WTC11 (cell line): ENCODE results near the gene ERVK3-1. TPM values are rescaled to one million over a fixed set of nuclear protein-coding genes. Genes with fewer than 3 reads are reported as not detected.

ENCODE experiments used
- ATAC-seq: fragments of 200-7000 bp; cut with Tn5 transposase; 2 replicates; pipeline ENCODE4 v1.10.0; 2021; ENCODE audit warnings: mild to moderate bottlenecking, moderate library complexity
- CTCF ChIA-PET: fragments of 300-600 bp; sonication (Branson Sonifier 250); formaldehyde crosslinking; loops from one replicate; lab custom pipeline; 2021; ENCODE audit warnings: antibody characterized with exemption; lab: Charles Lee
- POLR2A ChIA-PET: fragments of 350-600 bp; sonication (Branson Sonifier 250); formaldehyde crosslinking; loops from one replicate; lab custom pipeline; 2021; ENCODE audit warnings: antibody characterized with exemption; lab: Charles Lee
- DNase-seq: peaks from one replicate; pipeline ENCODE4 v3.0.0; 2021; ENCODE audit warnings: low spot score
- H3K27ac Mint-ChIP-seq: 2 replicates; pipeline ENCODE4 v1.8.0; 2021; ENCODE audit warnings: mixed read lengths
- H3K27me3 Mint-ChIP-seq: 2 replicates; pipeline ENCODE4 v1.8.0; 2021; ENCODE audit warnings: low read depth, mild to moderate bottlenecking, moderate library complexity, mixed read lengths
- H3K36me3 Mint-ChIP-seq: 2 replicates; pipeline ENCODE4 v1.8.0; 2021; ENCODE audit warnings: mixed read lengths
- H3K4me1 Mint-ChIP-seq: 2 replicates; pipeline ENCODE4 v1.8.0; 2022; ENCODE audit warnings: mixed read lengths
- H3K4me3 Mint-ChIP-seq: 2 replicates; pipeline ENCODE4 v1.8.0; 2021; ENCODE audit warnings: mild to moderate bottlenecking, moderate library complexity, mixed read lengths
- H3K9me3 Mint-ChIP-seq: 2 replicates; pipeline ENCODE4 v1.8.0; 2021; ENCODE audit warnings: mixed read lengths
- CBFB ChIP-seq: sonication (generic); formaldehyde crosslinking; IDR thresholded peaks from 2 replicates; pipeline ENCODE4 v1.8.1; 2022; ENCODE audit warnings: mild to moderate bottlenecking, low read depth, missing genetic modification reagents
- CREM ChIP-seq: sonication (generic); formaldehyde crosslinking; IDR thresholded peaks from 2 replicates; pipeline ENCODE4 v1.8.1; 2022; ENCODE audit warnings: mild to moderate bottlenecking, missing genetic modification reagents, moderate library complexity
- ELF4 ChIP-seq: sonication (generic); formaldehyde crosslinking; IDR thresholded peaks from 2 replicates; pipeline ENCODE4 v1.8.1; 2022; ENCODE audit warnings: low read depth, mild to moderate bottlenecking, moderate library complexity, missing genetic modification reagents
- FOXK1 ChIP-seq: sonication (generic); formaldehyde crosslinking; IDR thresholded peaks from 2 replicates; pipeline ENCODE4 v1.8.0; 2022; ENCODE audit warnings: mild to moderate bottlenecking, moderate library complexity, missing genetic modification reagents
- FOXP1 ChIP-seq: sonication (generic); formaldehyde crosslinking; IDR thresholded peaks from 2 replicates; pipeline ENCODE4 v1.8.0; 2022; ENCODE audit warnings: missing genetic modification reagents, mild to moderate bottlenecking, moderate library complexity, borderline replicate concordance
- IRF2 ChIP-seq: sonication (generic); formaldehyde crosslinking; IDR thresholded peaks from 2 replicates; pipeline ENCODE4 v1.8.0; 2022; ENCODE audit warnings: low read depth, missing genetic modification reagents, borderline replicate concordance
- JUN ChIP-seq: sonication (generic); formaldehyde crosslinking; IDR thresholded peaks from 2 replicates; pipeline ENCODE4 v1.8.0; 2023; ENCODE audit warnings: mild to moderate bottlenecking, missing genetic modification reagents
- NFATC4 ChIP-seq: fragments of 250-450 bp; sonication (Bioruptor Pico); IDR thresholded peaks from 2 replicates; pipeline ENCODE4 v1.9.0; 2021; ENCODE audit warnings: mild to moderate bottlenecking
- NR1H2 ChIP-seq: sonication (generic); formaldehyde crosslinking; IDR thresholded peaks from 2 replicates; pipeline ENCODE4 v1.9.0; 2021; ENCODE audit warnings: mild to moderate bottlenecking, moderate library complexity, missing genetic modification reagents
- OVOL2 ChIP-seq: fragments of 250-450 bp; sonication (Bioruptor Pico); IDR thresholded peaks from 2 replicates; pipeline ENCODE4 v1.9.0; 2021; ENCODE audit warnings: mild to moderate bottlenecking, borderline replicate concordance
- RORB ChIP-seq: fragments of 250-450 bp; sonication (Bioruptor Pico); IDR thresholded peaks from 2 replicates; pipeline ENCODE4 v1.9.0; 2021; ENCODE audit warnings: mild to moderate bottlenecking
- TEAD4 ChIP-seq: sonication (generic); formaldehyde crosslinking; IDR thresholded peaks from 2 replicates; pipeline ENCODE4 v1.8.0; 2022; ENCODE audit warnings: mild to moderate bottlenecking, missing genetic modification reagents
- ZNF121 ChIP-seq: sonication (generic); formaldehyde crosslinking; IDR thresholded peaks from 2 replicates; pipeline ENCODE4 v1.8.0; 2023; ENCODE audit warnings: missing genetic modification reagents
- ZNF138 ChIP-seq: sonication (generic); formaldehyde crosslinking; conservative IDR thresholded peaks from 2 replicates; pipeline ENCODE4 v1.8.1; 2022; ENCODE audit warnings: mild to moderate bottlenecking, moderate library complexity, missing genetic modification reagents
- total RNA-seq: library from RNA; stranded (reverse); gene quantifications from 3 replicates; pipeline ENCODE4 v1.2.3, GENCODE V29; 2021
- TF ChIP-seq, protein P1 (sequence below): fragments of 250-450 bp; sonication (Bioruptor Pico); IDR thresholded peaks from 2 replicates; pipeline ENCODE4 v1.9.0; 2021; ENCODE audit warnings: moderate library complexity, mild to moderate bottlenecking, inconsistent platforms, borderline replicate concordance
- TF ChIP-seq, protein P2 (sequence below): sonication (generic); formaldehyde crosslinking; IDR thresholded peaks from 2 replicates; pipeline ENCODE4 v1.8.1; 2022; ENCODE audit warnings: mild to moderate bottlenecking, moderate library complexity, missing genetic modification reagents
- TF ChIP-seq, protein P3 (sequence below): sonication (generic); formaldehyde crosslinking; IDR thresholded peaks from 2 replicates; pipeline ENCODE4 v1.8.1; 2022; ENCODE audit warnings: missing genetic modification reagents, borderline replicate concordance
- TF ChIP-seq, protein P4 (sequence below): sonication (generic); formaldehyde crosslinking; IDR thresholded peaks from 2 replicates; pipeline ENCODE4 v1.8.1; 2022; ENCODE audit warnings: mild to moderate bottlenecking, missing genetic modification reagents, moderate library complexity, borderline replicate concordance
- TF ChIP-seq, protein P5 (sequence below): fragments of 250-450 bp; sonication (Bioruptor Pico); IDR thresholded peaks from 2 replicates; pipeline ENCODE4 v1.9.0; 2021; ENCODE audit warnings: mild to moderate bottlenecking
- TF ChIP-seq, protein P6 (sequence below): sonication (generic); formaldehyde crosslinking; conservative IDR thresholded peaks from 2 replicates; pipeline ENCODE4 v1.8.1; 2022; ENCODE audit warnings: mild to moderate bottlenecking, missing genetic modification reagents
- TF ChIP-seq, protein P7 (sequence below): sonication (generic); formaldehyde crosslinking; IDR thresholded peaks from 2 replicates; pipeline ENCODE4 v1.8.1; 2023; ENCODE audit warnings: mild to moderate bottlenecking, missing genetic modification reagents
- TF ChIP-seq, protein P8 (sequence below): sonication (generic); formaldehyde crosslinking; IDR thresholded peaks from 2 replicates; pipeline ENCODE4 v1.8.1; 2023; ENCODE audit warnings: mild to moderate bottlenecking, missing genetic modification reagents, borderline replicate concordance

ERVK3-1 gene
- total RNA-seq, 1 experiment from 2014 or later, result 26.0 TPM

DNA sequence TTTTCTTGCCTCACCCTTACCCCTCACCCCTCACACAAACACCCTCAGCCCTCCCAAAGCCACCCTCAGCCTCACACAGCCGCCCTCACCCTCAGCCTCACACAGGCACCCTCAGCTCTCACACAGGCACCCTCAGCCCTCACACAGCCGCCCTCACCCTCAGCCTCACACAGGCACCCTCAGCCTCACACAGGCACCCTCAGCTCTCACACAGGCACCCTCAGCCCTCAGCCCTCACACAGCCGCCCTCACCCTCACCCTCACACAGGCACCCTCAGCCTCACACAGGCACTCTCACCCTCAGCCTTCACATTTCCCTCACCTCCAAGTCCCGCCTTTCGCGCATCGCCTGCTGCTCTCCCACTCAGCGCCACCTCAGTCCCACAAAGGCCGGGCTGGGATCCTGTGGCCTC is 21.3 kb downstream of the ERVK3-1 start:
- Mint-ChIP-seq H3K4me1 (peaks cover 4% of the 10 kb centered on the region; the same call in 1 of the 2 replicates), H3K36me3 (no peaks in the 10 kb centered on the region), H3K27me3 (no peaks in the 10 kb centered on the region), H3K9me3 (no peaks in the 10 kb centered on the region), H3K27ac (no peak overlapping the region), H3K4me3 (no peak overlapping the region)
- no peak for TF ChIP-seq IRF2 (CRISPR knock-in tag)
- TF ChIP-seq, protein P1, sequence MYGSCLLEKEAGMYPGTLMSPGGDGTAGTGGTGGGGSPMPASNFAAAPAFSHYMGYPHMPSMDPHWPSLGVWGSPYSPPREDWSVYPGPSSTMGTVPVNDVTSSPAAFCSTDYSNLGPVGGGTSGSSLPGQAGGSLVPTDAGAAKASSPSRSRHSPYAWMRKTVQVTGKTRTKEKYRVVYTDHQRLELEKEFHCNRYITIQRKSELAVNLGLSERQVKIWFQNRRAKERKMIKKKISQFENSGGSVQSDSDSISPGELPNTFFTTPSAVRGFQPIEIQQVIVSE, result no peak
- TF ChIP-seq, protein P2, sequence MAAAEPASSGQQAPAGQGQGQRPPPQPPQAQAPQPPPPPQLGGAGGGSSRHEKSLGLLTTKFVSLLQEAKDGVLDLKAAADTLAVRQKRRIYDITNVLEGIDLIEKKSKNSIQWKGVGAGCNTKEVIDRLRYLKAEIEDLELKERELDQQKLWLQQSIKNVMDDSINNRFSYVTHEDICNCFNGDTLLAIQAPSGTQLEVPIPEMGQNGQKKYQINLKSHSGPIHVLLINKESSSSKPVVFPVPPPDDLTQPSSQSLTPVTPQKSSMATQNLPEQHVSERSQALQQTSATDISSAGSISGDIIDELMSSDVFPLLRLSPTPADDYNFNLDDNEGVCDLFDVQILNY (CRISPR knock-in tag), result no peak
- TF ChIP-seq RORB (CRISPR knock-in tag), result no peak
- no peak for TF ChIP-seq CREM (CRISPR knock-in tag)
- TF ChIP-seq, protein P3, sequence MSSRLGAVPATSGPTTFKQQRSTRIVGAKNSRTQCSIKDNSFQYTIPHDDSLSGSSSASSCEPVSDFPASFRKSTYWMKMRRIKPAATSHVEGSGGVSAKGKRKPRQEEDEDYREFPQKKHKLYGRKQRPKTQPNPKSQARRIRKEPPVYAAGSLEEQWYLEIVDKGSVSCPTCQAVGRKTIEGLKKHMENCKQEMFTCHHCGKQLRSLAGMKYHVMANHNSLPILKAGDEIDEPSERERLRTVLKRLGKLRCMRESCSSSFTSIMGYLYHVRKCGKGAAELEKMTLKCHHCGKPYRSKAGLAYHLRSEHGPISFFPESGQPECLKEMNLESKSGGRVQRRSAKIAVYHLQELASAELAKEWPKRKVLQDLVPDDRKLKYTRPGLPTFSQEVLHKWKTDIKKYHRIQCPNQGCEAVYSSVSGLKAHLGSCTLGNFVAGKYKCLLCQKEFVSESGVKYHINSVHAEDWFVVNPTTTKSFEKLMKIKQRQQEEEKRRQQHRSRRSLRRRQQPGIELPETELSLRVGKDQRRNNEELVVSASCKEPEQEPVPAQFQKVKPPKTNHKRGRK (CRISPR knock-in tag), result no peak
- no peak for TF ChIP-seq TEAD4 (CRISPR knock-in tag)
- no peak for TF ChIP-seq ZNF138 (CRISPR knock-in tag)
- no peak for TF ChIP-seq ELF4 (CRISPR knock-in tag)
- no peak for TF ChIP-seq FOXK1 (CRISPR knock-in tag)
- TF ChIP-seq, protein P4, sequence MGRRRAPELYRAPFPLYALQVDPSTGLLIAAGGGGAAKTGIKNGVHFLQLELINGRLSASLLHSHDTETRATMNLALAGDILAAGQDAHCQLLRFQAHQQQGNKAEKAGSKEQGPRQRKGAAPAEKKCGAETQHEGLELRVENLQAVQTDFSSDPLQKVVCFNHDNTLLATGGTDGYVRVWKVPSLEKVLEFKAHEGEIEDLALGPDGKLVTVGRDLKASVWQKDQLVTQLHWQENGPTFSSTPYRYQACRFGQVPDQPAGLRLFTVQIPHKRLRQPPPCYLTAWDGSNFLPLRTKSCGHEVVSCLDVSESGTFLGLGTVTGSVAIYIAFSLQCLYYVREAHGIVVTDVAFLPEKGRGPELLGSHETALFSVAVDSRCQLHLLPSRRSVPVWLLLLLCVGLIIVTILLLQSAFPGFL, result no peak
- TF ChIP-seq, protein P5, sequence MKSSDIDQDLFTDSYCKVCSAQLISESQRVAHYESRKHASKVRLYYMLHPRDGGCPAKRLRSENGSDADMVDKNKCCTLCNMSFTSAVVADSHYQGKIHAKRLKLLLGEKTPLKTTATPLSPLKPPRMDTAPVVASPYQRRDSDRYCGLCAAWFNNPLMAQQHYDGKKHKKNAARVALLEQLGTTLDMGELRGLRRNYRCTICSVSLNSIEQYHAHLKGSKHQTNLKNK, result no peak
- TF ChIP-seq FOXP1, result no peak
- TF ChIP-seq NFATC4 (CRISPR knock-in tag), result no peak
- TF ChIP-seq NR1H2 (CRISPR knock-in tag), result no peak
- CTCF ChIA-PET, result interaction anchor here (0.9 to 2.3 kb wide), 8 partner anchors 12 to 193 kb away, joined by 3 to 12 read pairs (median 4); partner anchors contain the start of genes ZBTB45, ZNF497 and ZNF544
- DNase-seq, result no peak
- ATAC-seq, result peak; percentile 19
- POLR2A ChIA-PET, result interaction anchor here (0.9 to 1.5 kb wide), 5 partner anchors 36 to 143 kb away, joined by 3 to 9 read pairs (median 4); partner anchors contain the start of genes ZNF274, ZNF497 and ZNF584

DNA sequence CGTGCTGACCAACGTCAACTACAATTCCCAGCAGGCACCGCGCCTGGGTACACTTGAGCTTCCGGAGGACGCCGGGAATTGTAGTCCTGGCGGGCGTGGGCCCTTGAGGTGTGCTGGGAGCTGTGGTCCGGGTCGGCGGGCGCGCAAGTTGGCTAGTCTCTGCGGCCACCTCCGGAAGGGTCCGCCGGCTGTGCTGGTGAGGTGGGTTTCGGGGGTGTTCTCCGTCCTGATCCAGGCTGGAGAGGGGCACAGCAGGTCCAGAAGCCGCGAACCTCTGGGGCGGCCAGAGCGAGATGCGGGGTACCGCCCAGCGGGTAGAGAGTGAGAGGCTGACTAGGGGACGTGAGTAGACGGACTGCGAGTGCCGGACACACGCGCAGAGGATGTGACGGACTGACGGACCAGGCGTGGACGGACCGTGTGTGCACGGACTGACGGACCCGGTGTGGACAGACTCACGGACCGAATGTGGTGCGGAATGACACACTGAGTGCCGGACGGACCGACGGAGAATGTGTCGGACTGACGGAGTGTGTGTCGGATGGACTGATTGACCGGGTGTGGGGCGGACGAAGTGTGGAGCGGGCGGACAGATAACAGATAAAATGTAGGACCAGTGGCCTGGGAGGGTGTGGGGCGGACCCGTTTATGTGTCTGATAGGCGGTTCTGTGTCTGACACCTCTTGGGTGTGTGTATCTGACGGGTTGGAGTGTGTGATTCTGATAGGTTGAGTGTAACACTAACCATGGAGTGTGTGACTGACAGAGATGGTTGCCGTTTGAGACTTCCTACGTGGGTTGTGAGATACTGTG is 21.9 kb downstream of the ERVK3-1 start, which contains the start of gene ZSCAN22:
TSS of gene ZSCAN22 (plus strand) at position 81 of the 813 bp plus-strand sequence. CDS start 7,809 bp downstream, outside the sequence.
- Mint-ChIP-seq H3K9me3 (no peaks in the 10 kb centered on the region), H3K36me3 (no peaks in the 10 kb centered on the region), H3K4me1 (peaks cover 4% of the 10 kb centered on the region; the same call in 1 of the 2 replicates), H3K27me3 (no peaks in the 10 kb centered on the region), H3K4me3 (no peak within 1 kb of the TSS), H3K27ac (no peak within 1 kb of the TSS)
- peak; percentile 97 for DNase-seq
- POLR2A ChIA-PET, result interaction anchor here (0.6 to 1.5 kb wide), 6 partner anchors 10 to 144 kb away, joined by 3 to 9 read pairs (median 4); partner anchors contain the start of genes ZNF274, ZNF497 and ZNF584
- peak; percentile 95 for ATAC-seq
- CTCF ChIA-PET, result interaction anchor here (0.9 to 2.3 kb wide), 8 partner anchors 12 to 192 kb away, joined by 3 to 12 read pairs (median 4); partner anchors contain the start of genes ZBTB45, ZNF497 and ZNF544
- no peak for TF ChIP-seq IRF2 (CRISPR knock-in tag)
- peak; percentile 94 for TF ChIP-seq FOXK1 (CRISPR knock-in tag)
- TF ChIP-seq, protein P6, sequence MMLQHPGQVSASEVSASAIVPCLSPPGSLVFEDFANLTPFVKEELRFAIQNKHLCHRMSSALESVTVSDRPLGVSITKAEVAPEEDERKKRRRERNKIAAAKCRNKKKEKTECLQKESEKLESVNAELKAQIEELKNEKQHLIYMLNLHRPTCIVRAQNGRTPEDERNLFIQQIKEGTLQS, result 0 out of 2 replicates have a peak, but pooled peaks have one; percentile 48
- no peak for TF ChIP-seq OVOL2 (CRISPR knock-in tag)
- TF ChIP-seq, protein P7, sequence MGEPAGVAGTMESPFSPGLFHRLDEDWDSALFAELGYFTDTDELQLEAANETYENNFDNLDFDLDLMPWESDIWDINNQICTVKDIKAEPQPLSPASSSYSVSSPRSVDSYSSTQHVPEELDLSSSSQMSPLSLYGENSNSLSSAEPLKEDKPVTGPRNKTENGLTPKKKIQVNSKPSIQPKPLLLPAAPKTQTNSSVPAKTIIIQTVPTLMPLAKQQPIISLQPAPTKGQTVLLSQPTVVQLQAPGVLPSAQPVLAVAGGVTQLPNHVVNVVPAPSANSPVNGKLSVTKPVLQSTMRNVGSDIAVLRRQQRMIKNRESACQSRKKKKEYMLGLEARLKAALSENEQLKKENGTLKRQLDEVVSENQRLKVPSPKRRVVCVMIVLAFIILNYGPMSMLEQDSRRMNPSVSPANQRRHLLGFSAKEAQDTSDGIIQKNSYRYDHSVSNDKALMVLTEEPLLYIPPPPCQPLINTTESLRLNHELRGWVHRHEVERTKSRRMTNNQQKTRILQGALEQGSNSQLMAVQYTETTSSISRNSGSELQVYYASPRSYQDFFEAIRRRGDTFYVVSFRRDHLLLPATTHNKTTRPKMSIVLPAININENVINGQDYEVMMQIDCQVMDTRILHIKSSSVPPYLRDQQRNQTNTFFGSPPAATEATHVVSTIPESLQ (CRISPR knock-in tag), result no peak
- no peak; the same call in 1 of the 2 replicates for TF ChIP-seq CBFB (CRISPR knock-in tag)
- TF ChIP-seq CREM (CRISPR knock-in tag), result peak; percentile 90
- TF ChIP-seq ZNF121 (CRISPR knock-in tag), result peak; percentile 38; the same call in 1 of the 2 replicates
- TF ChIP-seq JUN, result no peak
- TF ChIP-seq, protein P8, sequence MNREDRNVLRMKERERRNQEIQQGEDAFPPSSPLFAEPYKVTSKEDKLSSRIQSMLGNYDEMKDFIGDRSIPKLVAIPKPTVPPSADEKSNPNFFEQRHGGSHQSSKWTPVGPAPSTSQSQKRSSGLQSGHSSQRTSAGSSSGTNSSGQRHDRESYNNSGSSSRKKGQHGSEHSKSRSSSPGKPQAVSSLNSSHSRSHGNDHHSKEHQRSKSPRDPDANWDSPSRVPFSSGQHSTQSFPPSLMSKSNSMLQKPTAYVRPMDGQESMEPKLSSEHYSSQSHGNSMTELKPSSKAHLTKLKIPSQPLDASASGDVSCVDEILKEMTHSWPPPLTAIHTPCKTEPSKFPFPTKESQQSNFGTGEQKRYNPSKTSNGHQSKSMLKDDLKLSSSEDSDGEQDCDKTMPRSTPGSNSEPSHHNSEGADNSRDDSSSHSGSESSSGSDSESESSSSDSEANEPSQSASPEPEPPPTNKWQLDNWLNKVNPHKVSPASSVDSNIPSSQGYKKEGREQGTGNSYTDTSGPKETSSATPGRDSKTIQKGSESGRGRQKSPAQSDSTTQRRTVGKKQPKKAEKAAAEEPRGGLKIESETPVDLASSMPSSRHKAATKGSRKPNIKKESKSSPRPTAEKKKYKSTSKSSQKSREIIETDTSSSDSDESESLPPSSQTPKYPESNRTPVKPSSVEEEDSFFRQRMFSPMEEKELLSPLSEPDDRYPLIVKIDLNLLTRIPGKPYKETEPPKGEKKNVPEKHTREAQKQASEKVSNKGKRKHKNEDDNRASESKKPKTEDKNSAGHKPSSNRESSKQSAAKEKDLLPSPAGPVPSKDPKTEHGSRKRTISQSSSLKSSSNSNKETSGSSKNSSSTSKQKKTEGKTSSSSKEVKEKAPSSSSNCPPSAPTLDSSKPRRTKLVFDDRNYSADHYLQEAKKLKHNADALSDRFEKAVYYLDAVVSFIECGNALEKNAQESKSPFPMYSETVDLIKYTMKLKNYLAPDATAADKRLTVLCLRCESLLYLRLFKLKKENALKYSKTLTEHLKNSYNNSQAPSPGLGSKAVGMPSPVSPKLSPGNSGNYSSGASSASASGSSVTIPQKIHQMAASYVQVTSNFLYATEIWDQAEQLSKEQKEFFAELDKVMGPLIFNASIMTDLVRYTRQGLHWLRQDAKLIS, result no peak
